Glomerular endothelial cell (primary cell): ENCODE data around the gene DCAF5. TPM values are rescaled to one million over a fixed set of nuclear protein-coding genes. Genes with fewer than 3 reads are reported as not detected.
"Not testable (repeated sequence)": the region's sequence is repeated elsewhere in the genome, so short reads cannot be mapped to it uniquely, and the experiment has no call there.

ENCODE experiments used
- DNase-seq: peaks from one replicate; pipeline ENCODE4 v3.0.0-alpha.2; 2011; ENCODE audit warnings: low read depth, low spot score; ENCODE audit errors: extremely low read depth
- total RNA-seq: library from RNA; depleted of rRNA; stranded (reverse); fragments of >200 nt; gene quantifications from 2 replicates; pipeline ENCODE4 v1.2.3, GENCODE V29; 2015

DCAF5 gene
- 20.3 and 37.4 TPM in 2 replicates for total RNA-seq

GRCh38 chr14:69152902-69153151 lies at the start of gene DCAF5:
Gene DCAF5, minus strand, starts transcription at chr14:69153119. Its CDS starts 141 bp downstream, at chr14:69152978.
- DNase-seq, result no peak

GRCh38 chr14:69199786-69200185 lies 46.9 kb upstream of the DCAF5 start:
- no peak for DNase-seq

- DNase-seq, result no peak
Measured at GRCh38 chr14:69193721-69194120, 40.8 kb upstream of the DCAF5 start.

GRCh38 chr14:69191340-69192111 lies 38.6 kb upstream of the DCAF5 start, which contains the start of gene EXD2:
Gene EXD2, plus strand, starts transcription at chr14:69191498. Its CDS starts 17,973 bp downstream, at chr14:69209471.
- peak; percentile 23 for DNase-seq

- DNase-seq, result no peak
Measured at GRCh38 chr14:69190191-69190590, 37.3 kb upstream of the DCAF5 start.

- DNase-seq, result no peak
Measured at GRCh38 chr14:69183735-69184134, 30.8 kb upstream of the DCAF5 start.

- DNase-seq, result not testable (repeated sequence)
Measured at GRCh38 chr14:69182580-69182979, 29.7 kb upstream of the DCAF5 start.

- no peak for DNase-seq
Measured at GRCh38 chr14:69181491-69181890, 28.6 kb upstream of the DCAF5 start.

GRCh38 chr14:69175130-69175529 lies 22.2 kb upstream of the DCAF5 start:
- DNase-seq, result no peak

GRCh38 chr14:69171569-69171968 lies 18.6 kb upstream of the DCAF5 start:
- DNase-seq, result no peak

GRCh38 chr14:69170839-69171238 lies 17.9 kb upstream of the DCAF5 start:
- DNase-seq, result no peak

- DNase-seq, result not testable (repeated sequence)
Measured at GRCh38 chr14:69165787-69166186, 12.9 kb upstream of the DCAF5 start.

- DNase-seq, result no peak
Measured at GRCh38 chr14:69161590-69161989, 8.7 kb upstream of the DCAF5 start.

GRCh38 chr14:69156224-69156623 lies 3.3 kb upstream of the DCAF5 start:
- no peak for DNase-seq

GRCh38 chr14:69154779-69155178 lies 1.9 kb upstream of the DCAF5 start:
- no peak for DNase-seq

- DNase-seq, result no peak
Measured at GRCh38 chr14:69153873-69154270, 953 bp upstream of the DCAF5 start.

GRCh38 chr14:69153152-69153872 lies 393 bp upstream of the DCAF5 start:
- no peak for DNase-seq

GRCh38 chr14:69152181-69152901 lies 578 bp downstream of the DCAF5 start:
- DNase-seq, result no peak

GRCh38 chr14:69151458-69152180 lies 1.3 kb downstream of the DCAF5 start:
- DNase-seq, result no peak

- no peak for DNase-seq
Measured at GRCh38 chr14:69149461-69150244, 3.3 kb downstream of the DCAF5 start.
